K562 (cell line): Measurements from ENCODE around the gene GPRASP1. TPM values are rescaled to one million over a fixed set of nuclear protein-coding genes. Genes with fewer than 3 reads are reported as not detected.
A peak's percentile ranks its signal among the peaks of the same experiment; 100 is the strongest.

Experiments
- CBX3 ChIP-seq, 2 experiments: IDR thresholded peaks; 1 replicate in 1 of 2; 2 replicates in 1 of 2; pipeline ENCODE4 v1.6.1; 2012; ENCODE audit warnings: inconsistent platforms in 2 of 2, low read length in 2 of 2, borderline replicate concordance in 1 of 2, control low read depth in 1 of 2
- FOXM1 ChIP-seq, 2 experiments: fragments of 450-650 bp in 1 of 2; sonication (generic) in 1 of 2; formaldehyde crosslinking in 1 of 2; IDR thresholded peaks; 2 replicates each; pipeline versions ENCODE4 v1.6.1 to v1.9.0; 2017 to 2022; ENCODE audit warnings: low read depth in 2 of 2, mild to moderate bottlenecking in 2 of 2, missing genetic modification reagents in 1 of 2, moderate library complexity in 1 of 2
- HCFC1 ChIP-seq: IDR thresholded peaks from 2 replicates; pipeline ENCODE4 v1.6.1; 2012; ENCODE audit warnings: low read depth, low read length, improper control_type of control experiment
- IRF9 ChIP-seq: fragments of 450-650 bp; IDR thresholded peaks from 2 replicates; pipeline ENCODE4 v1.6.1; 2016; ENCODE audit warnings: missing biosample characterization, missing genetic modification characterization
- KHSRP ChIP-seq: fragments of 450-650 bp; IDR thresholded peaks from 2 replicates; pipeline ENCODE4 v1.6.1; 2017
- KLF6 ChIP-seq: fragments of 250-450 bp; sonication (Bioruptor Pico); IDR thresholded peaks from 2 replicates; pipeline ENCODE4 v1.4.0; 2020; ENCODE audit warnings: mild to moderate bottlenecking, moderate library complexity, borderline replicate concordance
- L3MBTL2 ChIP-seq: fragments of 450-650 bp; IDR thresholded peaks from 2 replicates; pipeline ENCODE4 v1.6.1; 2016; ENCODE audit warnings: mild to moderate bottlenecking, moderate library complexity
- LEF1 ChIP-seq: fragments of 450-650 bp; IDR thresholded peaks from 2 replicates; pipeline ENCODE4 v1.6.1; 2016; ENCODE audit warnings: mild to moderate bottlenecking
- PHB2 ChIP-seq: fragments of 450-650 bp; IDR thresholded peaks from 2 replicates; pipeline ENCODE4 v1.6.1; 2017; ENCODE audit warnings: low read depth
- TAF1 ChIP-seq: IDR thresholded peaks from 2 replicates; pipeline ENCODE4 v1.6.1; 2011; ENCODE audit warnings: mild to moderate bottlenecking, low read length, moderate library complexity; ENCODE audit not compliant: insufficient read depth, control insufficient read depth, severe bottlenecking; ENCODE audit errors: extremely low read depth
- TFE3 ChIP-seq: fragments of 450-650 bp; formaldehyde crosslinking; IDR thresholded peaks from 2 replicates; pipeline ENCODE4 v1.4.0; 2020; ENCODE audit warnings: mild to moderate bottlenecking, mixed read lengths
- ZNF274 ChIP-seq: IDR thresholded peaks from 2 replicates; pipeline ENCODE4 v1.6.1; 2011; ENCODE audit warnings: low read depth, mild to moderate bottlenecking, low read length, moderate library complexity, borderline replicate concordance
- ZNF518B ChIP-seq: fragments of 250-450 bp; sonication (Bioruptor Pico); IDR thresholded peaks from 2 replicates; pipeline ENCODE4 v1.5.0; 2021; ENCODE audit warnings: mild to moderate bottlenecking, moderate library complexity
- ZNF668 ChIP-seq: fragments of 250-450 bp; sonication (Bioruptor Pico); IDR thresholded peaks from 2 replicates; pipeline ENCODE4 v1.8.0; 2022; ENCODE audit warnings: mild to moderate bottlenecking, inconsistent platforms
- ZNF830 ChIP-seq: fragments of 250-450 bp; sonication (Bioruptor Pico); IDR thresholded peaks from 2 replicates; pipeline ENCODE4 v1.5.0; 2021; ENCODE audit warnings: mild to moderate bottlenecking
- polyA plus RNA-seq, 8 experiments: library from polyadenylated mRNA; depleted of rRNA in 4 of 8; stranded (reverse) in 5 of 8; unstranded in 3 of 8; fragments of >200 nt; fragmentation: Nextera tagmentation in 2 of 8; fragmentation: Illumina TruSeq in 1 of 8; extraction: Ambion mirVana in 2 of 8; extraction: Trizol in 1 of 8; gene quantifications; 2 replicates each; pipeline versions ENCODE4 v1.2.1 to v1.2.3, GENCODE V29; 2011 to 2014; ENCODE audit warnings: inconsistent platforms in 1 of 8, missing spikeins in 1 of 8
- total RNA-seq, 7 experiments: library from RNA; depleted of rRNA in 6 of 7; stranded (reverse); fragments of >200 nt in 6 of 7; fragmentation: Illumina TruSeq in 2 of 7; extraction: Trizol in 2 of 7; gene quantifications; 2 replicates each; pipeline versions ENCODE4 v1.2.1 to v1.2.3, GENCODE V29; 2011 to 2021; ENCODE audit warnings: low replicate concordance in 1 of 7
- TF ChIP-seq, protein P1 (sequence below): IDR thresholded peaks from 2 replicates; pipeline ENCODE4 v1.6.1; 2012; ENCODE audit warnings: low read depth, low read length, improper control_type of control experiment, borderline replicate concordance
- TF ChIP-seq, protein P2 (sequence below): fragments of 450-650 bp; formaldehyde crosslinking; IDR thresholded peaks from 2 replicates; pipeline ENCODE4 v1.4.0; 2020; ENCODE audit warnings: mild to moderate bottlenecking, moderate library complexity

Gene GPRASP1
- total and polyA plus RNA-seq, 9 of the 15 experiments (the other 6 are each of a cell fraction or from before 2014, with no cell fraction given) = 0.01 to 0.94 (median 0.23) TPM

- TF ChIP-seq TFE3 (CRISPR knock-in tag) (peak; percentile 98), ZNF518B (no peak), TAF1 (peak; percentile 62), ZNF668 (CRISPR knock-in tag) (no peak), KHSRP (no peak), PHB2 (no peak), CBX3 (IDR thresholded peaks at IDR 0.05; ENCODE audit: borderline replicate concordance in 1 of 2, low read length in 2 of 2) (peak in 1 of 2 experiments; percentile 50; a peak in 1 of 3 replicates), KLF6 (CRISPR knock-in tag) (no peak), L3MBTL2 (peak; percentile 86), IRF9 (tag) (no peak), ZNF830 (no peak), ZNF274 (no peak), HCFC1 (peak; percentile 17; the same call in 1 of the 2 replicates), FOXM1 (IDR thresholded peaks at IDR 0.05; ENCODE audit: low read depth) (no peak), FOXM1 (CRISPR knock-in tag; IDR thresholded peaks at IDR 0.05; ENCODE audit: low read depth) (no peak), LEF1 (no peak)
- TF ChIP-seq, protein P1, sequence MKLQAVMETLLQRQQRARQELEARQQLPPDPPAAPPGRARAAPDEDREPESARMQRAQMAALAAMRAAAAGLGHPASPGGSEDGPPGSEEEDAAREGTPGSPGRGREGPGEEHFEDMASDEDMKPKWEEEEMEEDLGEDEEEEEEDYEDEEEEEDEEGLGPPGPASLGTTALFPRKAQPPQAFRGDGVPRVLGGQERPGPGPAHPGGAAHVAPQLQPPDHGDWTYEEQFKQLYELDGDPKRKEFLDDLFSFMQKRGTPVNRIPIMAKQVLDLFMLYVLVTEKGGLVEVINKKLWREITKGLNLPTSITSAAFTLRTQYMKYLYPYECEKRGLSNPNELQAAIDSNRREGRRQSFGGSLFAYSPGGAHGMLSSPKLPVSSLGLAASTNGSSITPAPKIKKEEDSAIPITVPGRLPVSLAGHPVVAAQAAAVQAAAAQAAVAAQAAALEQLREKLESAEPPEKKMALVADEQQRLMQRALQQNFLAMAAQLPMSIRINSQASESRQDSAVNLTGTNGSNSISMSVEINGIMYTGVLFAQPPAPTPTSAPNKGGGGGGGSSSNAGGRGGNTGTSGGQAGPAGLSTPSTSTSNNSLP = no peak
- TF ChIP-seq, protein P2, sequence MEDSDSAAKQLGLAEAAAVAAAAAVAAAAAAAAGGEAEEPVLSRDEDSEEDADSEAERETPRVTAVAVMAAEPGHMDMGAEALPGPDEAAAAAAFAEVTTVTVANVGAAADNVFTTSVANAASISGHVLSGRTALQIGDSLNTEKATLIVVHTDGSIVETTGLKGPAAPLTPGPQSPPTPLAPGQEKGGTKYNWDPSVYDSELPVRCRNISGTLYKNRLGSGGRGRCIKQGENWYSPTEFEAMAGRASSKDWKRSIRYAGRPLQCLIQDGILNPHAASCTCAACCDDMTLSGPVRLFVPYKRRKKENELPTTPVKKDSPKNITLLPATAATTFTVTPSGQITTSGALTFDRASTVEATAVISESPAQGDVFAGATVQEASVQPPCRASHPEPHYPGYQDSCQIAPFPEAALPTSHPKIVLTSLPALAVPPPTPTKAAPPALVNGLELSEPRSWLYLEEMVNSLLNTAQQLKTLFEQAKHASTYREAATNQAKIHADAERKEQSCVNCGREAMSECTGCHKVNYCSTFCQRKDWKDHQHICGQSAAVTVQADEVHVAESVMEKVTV = no peak
These were observed 8.8 kb downstream of the GPRASP1 start (continued) for GRCh38 chrX:102659790-102660757.
